Measurements from ENCODE around the gene TMEM108. TPM values are rescaled to one million over a fixed set of nuclear protein-coding genes. Genes with fewer than 3 reads are reported as not detected.

TMEM108 gene
- polyA plus RNA-seq, 1 donor from 2014 or later: 2.1 TPM

- no peak overlapping the region for H3K9ac ChIP-seq (ENCODE audit: low read length)
- no peak overlapping the region for H2AFZ ChIP-seq (ENCODE audit: low read depth, low read length)
- H3K79me2 ChIP-seq (replicated peaks; ENCODE audit: insufficient read depth, low read length): peaks cover 3% of the 10 kb centered on the region
- TF ChIP-seq POLR2AphosphoS5 (IDR thresholded peaks at IDR 0.05): no peak
- no peak for TF ChIP-seq TAF1 (IDR thresholded peaks at IDR 0.05; ENCODE audit: low read depth)
- no peak for TF ChIP-seq REST (IDR thresholded peaks at IDR 0.05; ENCODE audit: borderline replicate concordance)
- no peak for TF ChIP-seq EP300 (conservative IDR thresholded peaks at IDR 0.05; ENCODE audit: poor library complexity, severe bottlenecking)
- no peak overlapping the region for H3K27ac ChIP-seq (ENCODE audit: low read length)
- H3K27me3 ChIP-seq (ENCODE audit: insufficient read depth, low read depth, low read length): no peaks in the 10 kb centered on the region
- H3K4me3 ChIP-seq (ENCODE audit: low read length): no peak overlapping the region
- H3K4me2 ChIP-seq (ENCODE audit: low read length): no peak overlapping the region
- H3F3A ChIP-seq (ENCODE audit: insufficient read depth, low read length, poor library complexity, severe bottlenecking): no peaks in the 10 kb centered on the region
- no peaks in the 10 kb centered on the region for H3K9me2 ChIP-seq (ENCODE audit: insufficient read depth, low read length)
- H3K36me3 ChIP-seq (ENCODE audit: insufficient read depth, low read length): no peaks in the 10 kb centered on the region
- H4K20me1 ChIP-seq (ENCODE audit: insufficient read depth): no peaks in the 10 kb centered on the region
- no peaks in the 10 kb centered on the region for H3K9me3 ChIP-seq (ENCODE audit: low read length)
Measured at GRCh38 chr3:133113526-133113925, 75.3 kb downstream of the TMEM108 start.

- H3K4me2 ChIP-seq (ENCODE audit: low read length): no peak overlapping the region
- H3K27ac ChIP-seq (ENCODE audit: low read length): no peak overlapping the region
- no peak for TF ChIP-seq TAF1 (IDR thresholded peaks at IDR 0.05; ENCODE audit: low read depth)
- peaks cover 3% of the 10 kb centered on the region for H3K79me2 ChIP-seq (replicated peaks; ENCODE audit: insufficient read depth, low read length)
- H3K27me3 ChIP-seq (ENCODE audit: insufficient read depth, low read depth, low read length): no peaks in the 10 kb centered on the region
- H3K36me3 ChIP-seq (ENCODE audit: insufficient read depth, low read length): no peaks in the 10 kb centered on the region
- H3K9me3 ChIP-seq (ENCODE audit: low read length): no peaks in the 10 kb centered on the region
- no peaks in the 10 kb centered on the region for H3K9me2 ChIP-seq (ENCODE audit: insufficient read depth, low read length)
- no peak overlapping the region for H3K4me3 ChIP-seq (ENCODE audit: low read length)
- no peaks in the 10 kb centered on the region for H3F3A ChIP-seq (ENCODE audit: insufficient read depth, low read length, poor library complexity, severe bottlenecking)
- no peak overlapping the region for H2AFZ ChIP-seq (ENCODE audit: low read depth, low read length)
- H4K20me1 ChIP-seq (ENCODE audit: insufficient read depth): no peaks in the 10 kb centered on the region
- H3K9ac ChIP-seq (ENCODE audit: low read length): no peak overlapping the region
Measured at GRCh38 chr3:133113927-133114597, 75.9 kb downstream of the TMEM108 start.

GRCh38 chr3:133115176-133115575 is 77.0 kb downstream of the TMEM108 start:
- Histone ChIP-seq H3K4me3 (ENCODE audit: low read length) (no peak overlapping the region), H3K79me2 (replicated peaks; ENCODE audit: insufficient read depth, low read length) (peaks cover 3% of the 10 kb centered on the region), H3K4me2 (ENCODE audit: low read length) (no peak overlapping the region)

GRCh38 chr3:133117342-133117741 is 79.2 kb downstream of the TMEM108 start:
- H3K9ac ChIP-seq (ENCODE audit: low read length): no peak overlapping the region
- no peaks in the 10 kb centered on the region for H3K27me3 ChIP-seq (ENCODE audit: insufficient read depth, low read depth, low read length)
- H3K9me3 ChIP-seq (ENCODE audit: low read length): no peaks in the 10 kb centered on the region
- H3K36me3 ChIP-seq (ENCODE audit: insufficient read depth, low read length): no peaks in the 10 kb centered on the region
- no peak overlapping the region for H3K4me3 ChIP-seq (ENCODE audit: low read length)
- H4K20me1 ChIP-seq (ENCODE audit: insufficient read depth): peaks cover 4% of the 10 kb centered on the region
- TF ChIP-seq POLR2AphosphoS5 (IDR thresholded peaks at IDR 0.05): peak; percentile 65
- no peak for TF ChIP-seq REST (IDR thresholded peaks at IDR 0.05; ENCODE audit: borderline replicate concordance)
- no peaks in the 10 kb centered on the region for H3K9me2 ChIP-seq (ENCODE audit: insufficient read depth, low read length)
- no peaks in the 10 kb centered on the region for H3K79me2 ChIP-seq (replicated peaks; ENCODE audit: insufficient read depth, low read length)
- H3K27ac ChIP-seq (ENCODE audit: low read length): no peak overlapping the region
- H3F3A ChIP-seq (ENCODE audit: insufficient read depth, low read length, poor library complexity, severe bottlenecking): peaks cover 9% of the 10 kb centered on the region
- H3K4me2 ChIP-seq (ENCODE audit: low read length): no peak overlapping the region
- H2AFZ ChIP-seq (ENCODE audit: low read depth, low read length): no peak overlapping the region

More at GRCh38 chr3:133115176-133115575, 77.0 kb downstream of the TMEM108 start:
- Histone ChIP-seq H3K9me3 (ENCODE audit: low read length) (no peaks in the 10 kb centered on the region), H4K20me1 (ENCODE audit: insufficient read depth) (no peaks in the 10 kb centered on the region), H2AFZ (ENCODE audit: low read depth, low read length) (no peak overlapping the region), H3K36me3 (ENCODE audit: insufficient read depth, low read length) (no peaks in the 10 kb centered on the region), H3F3A (ENCODE audit: insufficient read depth, low read length, poor library complexity, severe bottlenecking) (no peaks in the 10 kb centered on the region), H3K9me2 (ENCODE audit: insufficient read depth, low read length) (no peaks in the 10 kb centered on the region), H3K9ac (ENCODE audit: low read length) (no peak overlapping the region), H3K27ac (ENCODE audit: low read length) (no peak overlapping the region), H3K27me3 (ENCODE audit: insufficient read depth, low read depth, low read length) (no peaks in the 10 kb centered on the region)
- TF ChIP-seq POLR2AphosphoS5 (IDR thresholded peaks at IDR 0.05): no peak

Data from neural cell (in vitro differentiated cells).